GM19099 (cell line): ENCODE results near the gene UMODL1.

Experiments
- POLR2A ChIP-seq: IDR thresholded peaks from 3 replicates; pipeline ENCODE4 v1.6.1; 2011; ENCODE audit warnings: low read depth; ENCODE audit not compliant: insufficient read length; ENCODE audit errors: extremely low read depth

UMODL1 gene

DNA sequence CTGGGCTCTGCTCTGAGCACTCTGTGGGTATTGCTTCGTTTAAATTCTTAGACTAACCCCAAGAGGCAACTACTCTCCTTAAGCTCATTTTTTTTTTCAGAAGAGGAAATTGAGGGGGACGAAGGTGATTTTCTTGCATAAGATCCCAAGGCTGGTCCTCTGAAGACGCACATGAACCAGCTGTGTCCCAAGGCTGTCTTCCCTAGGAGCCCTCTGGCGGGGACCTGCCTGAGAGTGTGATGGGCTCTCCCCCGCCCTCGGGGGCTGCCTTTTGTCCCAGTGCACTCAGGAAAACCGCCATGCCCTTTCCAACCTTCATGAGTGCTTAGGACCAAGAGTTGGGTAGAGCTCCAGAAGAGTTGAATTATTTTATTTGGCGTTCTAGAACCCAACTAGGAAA lies 21.7 kb downstream of the UMODL1 start:
- TF ChIP-seq POLR2A = no peak

DNA sequence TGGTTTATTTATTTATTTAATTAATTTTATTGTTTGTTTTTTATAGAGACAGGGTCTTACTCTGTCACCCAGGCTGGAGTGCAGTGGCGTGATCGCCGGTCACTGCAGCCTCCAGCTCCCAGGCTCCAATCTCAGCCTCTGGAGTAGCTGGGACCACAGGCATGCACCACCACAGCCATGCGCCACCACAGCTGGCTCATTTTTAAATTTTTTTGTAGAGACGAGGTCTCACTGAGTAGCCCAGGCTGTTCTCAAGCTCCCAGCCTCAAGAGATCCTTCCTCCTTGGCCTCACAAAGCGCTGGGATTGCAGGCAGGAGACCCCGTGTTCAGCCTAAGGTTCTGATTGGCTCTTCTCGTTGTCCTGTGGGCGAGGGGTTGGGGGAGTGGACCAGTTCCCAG lies 22.1 kb downstream of the UMODL1 start:
- no peak for TF ChIP-seq POLR2A

DNA sequence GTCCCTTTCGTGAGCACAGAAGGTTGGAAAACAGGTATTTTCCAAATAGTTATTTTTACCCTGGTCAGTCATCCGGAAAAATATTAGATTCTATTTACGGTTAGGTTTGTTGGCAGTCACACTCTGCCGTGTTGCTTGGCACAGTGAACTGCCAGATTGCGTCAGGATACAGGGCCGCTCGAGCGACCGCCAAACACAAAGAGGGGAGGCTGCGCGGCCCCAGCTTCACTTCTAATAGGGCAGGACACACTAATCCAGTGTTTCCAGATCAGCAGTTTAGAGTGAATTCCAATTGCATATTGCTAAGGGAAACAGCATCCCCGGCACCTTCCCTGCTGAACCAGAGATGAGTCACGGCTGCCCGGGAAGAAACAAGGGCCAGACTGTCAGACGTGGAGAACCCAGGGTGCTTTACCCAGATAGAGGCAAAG lies 22.9 kb downstream of the UMODL1 start:
- TF ChIP-seq POLR2A = no peak

DNA sequence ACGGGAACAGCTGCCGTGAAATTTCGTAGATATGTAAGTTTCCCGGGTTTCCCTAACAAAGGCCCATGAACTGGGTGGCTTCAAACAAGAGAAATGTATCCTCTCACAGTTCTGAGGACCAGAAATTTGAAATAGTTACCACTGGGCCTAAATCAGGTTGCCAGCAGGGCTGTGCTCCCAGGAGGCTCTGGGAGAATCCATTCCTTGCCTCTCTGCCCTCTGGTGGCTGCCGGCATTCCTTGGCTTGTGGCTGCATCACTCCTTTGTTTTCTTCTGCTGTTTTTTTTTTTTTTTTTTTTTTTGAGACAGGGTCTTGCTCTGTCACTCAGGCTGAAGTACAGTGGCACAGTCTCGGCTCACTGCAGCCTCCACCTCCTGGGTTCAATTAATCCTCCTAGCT lies 23.7 kb downstream of the UMODL1 start:
- TF ChIP-seq POLR2A = no peak

DNA sequence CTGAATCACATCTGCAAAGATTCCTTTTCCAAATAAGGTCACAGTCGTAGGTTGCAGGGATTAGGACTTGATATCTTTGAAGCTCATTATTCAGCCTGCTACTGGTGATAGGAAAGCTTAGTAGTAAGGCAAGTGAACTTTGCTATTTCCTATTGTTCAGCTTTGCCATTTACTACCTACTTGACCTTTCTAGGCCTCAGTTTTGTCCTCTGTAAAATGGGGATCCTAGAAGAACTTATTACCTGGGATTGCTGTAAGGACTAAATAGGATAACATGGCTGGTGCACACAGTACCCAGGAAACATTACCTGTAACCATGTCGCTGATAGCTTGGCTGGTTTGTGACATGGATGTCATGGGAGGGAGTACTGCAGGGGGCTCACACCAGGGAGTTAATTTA lies 24.5 kb downstream of the UMODL1 start:
- TF ChIP-seq POLR2A = no peak

DNA sequence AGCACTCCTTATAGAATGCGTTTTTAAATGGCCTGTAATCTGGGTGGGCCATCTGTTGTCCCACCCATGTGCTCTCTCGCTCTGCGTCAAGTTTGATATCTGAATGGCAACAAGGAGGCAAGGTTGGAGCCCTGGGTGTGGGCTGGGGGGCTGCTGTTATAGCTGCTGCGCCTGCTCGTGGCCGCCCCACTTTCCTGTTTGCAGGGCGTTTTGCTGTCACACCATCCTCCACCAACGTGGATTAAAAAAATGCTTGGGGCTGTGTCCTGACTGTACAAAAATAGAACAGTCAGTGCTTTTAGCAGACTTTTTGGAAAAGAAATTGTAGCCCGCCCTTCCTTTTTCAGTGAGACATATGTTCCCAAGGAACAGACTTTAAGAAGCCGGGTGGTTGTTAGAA lies 25.4 kb downstream of the UMODL1 start:
- TF ChIP-seq POLR2A = no peak

DNA sequence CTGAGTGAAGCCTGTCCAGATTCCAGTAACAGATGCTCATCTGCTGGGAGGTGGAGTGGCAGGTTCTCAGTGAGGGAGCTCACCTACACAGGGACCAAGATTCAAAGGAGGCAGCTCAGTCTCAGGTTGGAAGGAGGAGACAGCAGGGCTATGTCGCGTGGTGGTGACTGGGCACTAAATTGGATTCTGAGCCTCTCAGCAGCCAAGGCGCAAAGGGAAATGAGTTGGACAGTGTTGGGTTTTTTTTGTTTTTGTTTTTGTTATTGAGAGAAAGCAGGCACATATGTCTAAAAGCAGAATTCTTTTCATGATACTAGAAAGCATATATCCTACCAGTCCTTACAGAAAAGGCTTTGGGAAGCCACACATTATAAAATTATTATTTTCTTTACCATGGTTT lies 26.2 kb downstream of the UMODL1 start:
- no peak for TF ChIP-seq POLR2A

DNA sequence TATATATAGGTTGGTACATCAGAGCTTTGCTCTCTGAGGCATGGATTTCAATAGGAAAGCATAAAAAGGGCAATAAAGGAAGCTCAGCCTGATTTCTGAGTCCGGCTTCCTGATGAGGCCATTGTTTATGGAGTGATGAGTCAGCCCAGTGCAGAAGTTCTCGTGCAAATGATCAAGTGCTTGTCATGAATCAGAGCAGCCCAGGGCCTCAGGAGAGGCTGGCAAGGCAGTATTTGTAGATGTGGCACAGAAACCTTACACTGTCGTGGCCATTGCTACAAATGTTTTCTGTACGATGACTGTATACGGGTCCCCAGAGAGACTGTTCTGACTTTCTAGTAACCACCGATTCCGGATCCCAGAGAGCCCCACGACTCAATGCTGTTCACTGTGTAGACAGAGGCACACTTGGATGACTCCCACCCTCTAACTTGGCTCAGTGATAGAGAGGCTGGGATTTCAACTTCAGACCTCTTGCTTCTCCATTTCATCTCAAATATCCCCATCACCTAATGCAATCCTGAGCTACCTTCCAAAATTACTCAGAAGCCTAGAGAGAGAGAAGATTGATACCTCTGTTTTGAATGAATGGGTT lies 26.8 kb downstream of the UMODL1 start:
- TF ChIP-seq POLR2A = no peak

DNA sequence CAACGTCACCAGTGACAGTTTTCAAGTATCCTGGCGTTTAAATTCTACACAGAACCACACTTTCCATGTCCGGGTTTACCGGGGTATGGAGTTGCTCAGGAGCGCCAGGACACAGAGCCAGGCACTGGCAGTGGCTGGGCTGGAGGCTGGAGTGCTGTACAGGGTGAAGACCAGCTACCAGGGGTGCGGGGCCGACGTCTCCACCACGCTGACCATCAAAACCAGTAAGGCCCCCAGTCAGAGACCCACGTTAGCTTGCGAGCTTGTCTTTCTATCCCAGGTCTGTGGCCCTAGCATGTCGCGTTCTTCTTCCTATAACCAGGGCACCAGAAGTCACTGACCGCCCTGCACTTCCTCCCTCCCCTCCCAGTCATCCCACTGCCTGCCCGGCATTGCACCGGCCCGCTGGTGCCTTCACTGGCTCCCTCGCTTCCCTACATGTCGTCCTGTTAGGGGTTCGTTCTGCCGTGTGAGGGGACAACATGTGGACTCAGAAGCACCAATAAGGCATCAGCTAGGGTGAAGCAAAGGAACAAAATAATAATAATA lies 27.9 kb downstream of the UMODL1 start:
- no peak for TF ChIP-seq POLR2A

DNA sequence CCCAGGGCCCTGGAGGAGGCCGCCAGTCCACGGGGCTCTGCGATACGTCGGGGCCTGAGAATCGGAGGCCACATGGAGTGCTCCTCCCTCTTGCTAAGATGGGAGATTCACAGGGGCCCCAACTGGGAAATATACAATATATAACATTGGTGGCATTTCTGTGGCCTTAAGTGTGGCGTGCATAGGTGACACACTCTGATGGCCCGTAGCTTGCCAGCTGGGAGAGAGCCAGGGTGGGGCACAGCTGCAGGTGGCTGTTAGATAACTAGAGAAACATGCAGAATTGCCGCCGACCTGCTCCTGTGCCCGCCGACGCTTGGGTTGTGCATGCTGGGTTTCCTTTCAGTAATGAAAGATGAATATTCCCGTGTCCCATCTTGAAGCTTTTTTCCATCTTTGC lies 30.1 kb downstream of the UMODL1 start:
- no peak for TF ChIP-seq POLR2A

DNA sequence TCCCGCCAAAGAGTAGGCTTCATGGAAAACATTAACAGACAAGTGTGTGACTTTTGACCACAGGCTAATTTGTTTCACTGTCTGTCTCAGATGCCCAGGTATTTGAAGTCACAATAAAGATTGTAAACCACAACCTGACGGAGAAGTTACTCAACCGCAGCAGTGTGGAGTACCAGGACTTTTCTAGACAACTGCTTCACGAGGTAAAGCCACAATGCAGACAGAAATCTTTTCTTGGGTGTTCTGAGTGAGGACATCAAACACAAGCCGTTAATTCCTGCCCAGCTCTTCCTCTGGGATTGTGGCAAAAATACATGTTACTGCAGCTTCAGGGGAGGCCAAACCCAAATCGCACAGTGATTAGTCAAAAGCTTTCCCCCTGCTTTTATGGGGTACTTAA lies 31.0 kb downstream of the UMODL1 start:
- TF ChIP-seq POLR2A = no peak

DNA sequence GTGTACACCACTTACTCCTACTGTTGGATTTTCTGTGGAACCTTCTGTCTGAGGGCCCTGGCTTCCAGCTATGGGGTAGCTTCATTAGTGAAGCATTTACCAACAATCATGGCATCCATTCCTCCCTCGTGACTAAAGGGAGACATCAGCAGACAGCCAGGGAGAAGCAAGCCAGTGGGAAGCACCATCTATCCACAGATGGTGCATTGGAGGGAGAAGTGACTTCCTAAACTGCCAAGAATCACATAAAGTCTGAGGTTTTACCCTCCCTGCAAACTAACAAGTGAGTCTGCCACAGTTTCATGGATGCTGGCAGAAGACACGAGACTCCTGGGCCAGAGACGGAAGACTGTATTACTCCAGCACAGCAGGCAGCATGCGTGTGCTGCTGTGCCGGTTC lies 31.4 kb downstream of the UMODL1 start:
- TF ChIP-seq POLR2A = no peak

DNA sequence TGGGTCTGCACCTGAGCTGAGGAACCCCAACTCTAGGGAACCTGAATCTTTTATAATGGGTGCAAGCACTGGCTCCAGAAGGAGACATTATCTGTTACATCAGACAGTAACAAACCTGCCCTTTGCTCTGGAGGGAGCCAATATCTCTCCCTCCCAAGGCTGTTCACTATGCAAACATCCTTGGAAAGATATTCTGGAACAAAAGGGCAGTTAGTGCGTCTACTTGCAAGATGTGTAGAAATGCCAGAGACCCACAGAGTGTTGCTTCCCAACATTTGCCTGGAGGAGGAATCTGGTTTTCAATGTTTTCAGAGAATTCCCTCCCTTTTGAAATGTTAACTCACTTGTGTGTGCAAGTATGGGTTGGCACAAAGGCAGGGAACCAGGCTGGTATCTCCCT lies 31.9 kb downstream of the UMODL1 start:
- TF ChIP-seq POLR2A = no peak

DNA sequence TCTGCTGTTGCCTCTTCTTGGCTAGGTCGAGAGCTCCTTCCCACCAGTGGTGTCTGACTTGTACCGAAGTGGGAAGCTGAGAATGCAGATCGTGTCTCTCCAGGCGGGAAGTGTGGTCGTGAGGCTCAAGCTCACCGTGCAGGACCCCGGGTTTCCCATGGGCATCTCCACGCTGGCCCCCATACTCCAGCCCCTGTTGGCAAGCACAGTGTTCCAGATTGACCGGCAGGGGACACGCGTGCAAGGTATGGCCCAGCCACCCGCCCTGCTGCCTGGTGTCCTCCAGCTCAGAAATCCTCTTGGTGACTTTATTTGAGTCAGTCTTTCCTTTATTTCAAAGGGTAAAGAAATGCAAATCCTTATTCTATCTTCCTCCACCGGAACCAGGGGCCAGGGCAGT lies 32.7 kb downstream of the UMODL1 start:
- TF ChIP-seq POLR2A = no peak

DNA sequence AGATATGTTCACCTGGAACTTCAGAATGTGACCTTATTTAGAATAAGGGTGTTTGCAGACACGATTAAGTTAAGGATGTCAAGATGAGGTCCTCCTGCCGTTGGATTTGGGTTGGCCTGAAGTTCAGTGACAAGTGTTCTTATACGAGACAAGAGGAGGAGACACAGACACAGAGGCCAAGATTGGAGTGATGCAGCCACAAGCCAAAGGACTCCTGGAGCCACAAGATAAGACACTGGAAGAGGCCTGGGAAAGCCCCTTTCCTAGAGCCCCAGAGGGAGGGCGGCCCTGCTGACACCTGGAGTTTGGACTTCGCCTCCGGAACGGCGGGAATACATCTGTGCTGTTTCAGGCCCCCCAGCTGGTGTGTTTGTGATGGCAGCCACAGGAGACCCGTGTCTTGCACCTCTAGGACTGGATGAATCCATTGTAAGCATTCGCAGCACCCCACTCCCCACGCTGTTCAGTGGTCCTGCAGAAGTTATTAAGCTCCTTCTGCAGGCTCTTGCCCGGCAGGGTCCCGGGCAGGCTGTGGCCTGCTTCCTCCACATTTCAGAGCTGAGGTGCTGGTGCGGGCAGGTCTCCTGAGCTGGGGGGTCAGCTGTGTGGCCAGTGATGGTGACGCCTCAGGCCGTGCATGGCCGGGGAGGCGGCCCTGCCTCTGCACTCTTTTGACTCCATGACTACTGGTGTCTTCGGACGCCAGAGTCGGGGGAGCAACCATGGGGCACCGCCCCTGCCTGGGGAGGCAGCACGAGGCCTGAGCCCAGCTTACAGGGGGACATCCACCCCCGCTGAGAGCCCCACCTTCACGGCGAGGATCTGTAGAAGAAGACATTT lies 34.6 kb downstream of the UMODL1 start:
- TF ChIP-seq POLR2A = no peak

DNA sequence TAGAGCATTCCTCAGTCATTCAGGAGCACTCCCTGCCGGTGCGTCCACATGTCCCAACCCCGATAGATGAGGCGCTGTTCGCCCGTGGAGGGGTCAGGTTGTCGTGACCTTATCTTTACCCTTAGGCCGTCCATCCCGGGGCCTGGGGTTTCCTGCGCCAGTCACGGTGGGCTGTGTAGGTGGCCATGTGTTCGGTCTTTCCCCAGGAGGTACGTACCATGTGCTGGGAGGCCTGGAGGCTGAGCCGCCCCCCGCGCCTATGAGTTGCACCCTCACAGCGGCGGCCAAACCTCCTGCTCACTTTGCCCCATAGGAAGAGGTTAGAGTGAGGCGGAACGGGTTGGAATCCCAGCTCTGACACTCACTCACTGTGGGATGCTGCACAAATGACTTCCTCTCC lies 35.3 kb downstream of the UMODL1 start:
- no peak for TF ChIP-seq POLR2A

DNA sequence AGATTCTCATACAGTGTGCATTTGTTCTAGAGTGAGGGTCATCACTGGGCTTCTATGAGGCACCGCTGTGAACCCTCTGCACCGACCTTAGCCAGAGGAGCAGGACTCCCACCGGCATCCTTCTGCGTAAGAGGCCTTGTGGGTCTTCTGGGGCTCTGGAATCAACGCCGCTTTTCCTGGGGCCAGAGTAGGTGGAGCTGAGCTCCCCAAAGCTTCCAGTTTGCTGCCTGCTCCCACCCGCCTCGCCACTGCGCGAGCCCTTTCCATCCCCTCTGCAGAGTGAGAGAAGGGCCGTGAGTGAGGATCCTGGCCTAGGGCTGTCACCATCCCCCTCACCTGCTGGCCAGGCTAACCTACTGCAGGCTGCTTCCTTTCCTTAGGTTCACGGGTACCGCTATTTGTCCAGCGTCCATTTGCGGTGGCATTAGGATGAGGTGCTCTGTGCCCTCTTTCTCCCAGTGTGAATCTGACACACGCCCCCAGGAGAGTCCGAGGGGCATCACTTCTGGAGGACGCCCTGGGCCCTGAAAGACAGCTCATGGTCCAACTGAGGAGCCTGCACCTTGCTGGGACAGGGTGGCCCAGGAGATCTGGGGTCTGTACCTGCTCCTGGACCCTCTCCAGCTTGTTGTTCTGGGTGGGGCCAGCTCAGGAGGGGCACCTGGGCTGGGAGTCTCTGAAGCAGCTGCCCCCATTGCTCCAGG lies 36.2 kb downstream of the UMODL1 start:
- no peak for TF ChIP-seq POLR2A
